Keratinocyte (primary cell): ENCODE measurements around the gene SH3BP5.

Experiments
- EZH2 ChIP-seq: IDR thresholded peaks from one replicate; pipeline ENCODE4 v1.6.1; 2012; ENCODE audit warnings: inconsistent platforms, mild to moderate bottlenecking, low read length, moderate library complexity
- TF ChIP-seq, protein P1 (sequence below), 3 experiments: IDR thresholded peaks in 1 of 3; conservative IDR thresholded peaks in 1 of 3; optimal IDR thresholded peaks in 1 of 3; 2 replicates in 2 of 3; 3 replicates in 1 of 3; pipeline versions ENCODE3 to v1.5.1; 2011; ENCODE audit warnings: low read length in 3 of 3, mild to moderate bottlenecking in 3 of 3, moderate library complexity in 2 of 3, control low read depth in 1 of 3, inconsistent platforms in 1 of 3; ENCODE audit not compliant: insufficient read depth in 2 of 3; ENCODE audit errors: extremely low read depth in 1 of 3

DNA sequence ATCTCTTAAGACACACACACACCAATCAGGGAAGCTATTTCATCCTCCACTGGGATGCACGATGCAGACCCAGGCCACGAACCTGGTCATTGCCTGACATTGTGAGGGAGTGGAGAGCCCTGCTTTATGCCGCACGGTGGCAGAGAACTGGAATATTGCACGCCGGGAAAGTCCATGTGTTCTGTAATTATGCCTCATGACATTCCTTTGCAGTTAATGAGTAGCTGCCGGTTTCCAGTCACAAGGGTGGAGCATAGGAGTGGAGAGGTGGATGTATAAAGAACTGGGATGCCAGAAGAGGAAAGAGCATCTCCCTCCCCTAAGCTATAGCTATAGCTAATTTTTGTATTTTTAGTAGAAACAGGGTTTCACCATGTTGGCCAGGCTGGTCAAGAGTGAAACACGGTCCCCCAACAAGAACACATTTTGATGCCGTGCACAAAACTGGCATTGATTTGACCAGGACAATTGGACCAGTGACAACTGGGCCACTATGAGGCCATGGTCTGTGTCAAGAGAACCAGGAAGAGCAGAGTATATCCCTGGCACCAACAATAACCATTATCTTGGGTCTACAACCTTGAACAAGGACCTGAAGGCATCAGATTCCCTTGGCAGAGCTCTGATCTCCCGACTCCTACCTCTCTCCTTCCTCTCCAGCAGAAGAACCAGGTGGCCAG is 51.4 kb downstream of the SH3BP5 start:
- no peak for TF ChIP-seq EZH2
- TF ChIP-seq, protein P1, sequence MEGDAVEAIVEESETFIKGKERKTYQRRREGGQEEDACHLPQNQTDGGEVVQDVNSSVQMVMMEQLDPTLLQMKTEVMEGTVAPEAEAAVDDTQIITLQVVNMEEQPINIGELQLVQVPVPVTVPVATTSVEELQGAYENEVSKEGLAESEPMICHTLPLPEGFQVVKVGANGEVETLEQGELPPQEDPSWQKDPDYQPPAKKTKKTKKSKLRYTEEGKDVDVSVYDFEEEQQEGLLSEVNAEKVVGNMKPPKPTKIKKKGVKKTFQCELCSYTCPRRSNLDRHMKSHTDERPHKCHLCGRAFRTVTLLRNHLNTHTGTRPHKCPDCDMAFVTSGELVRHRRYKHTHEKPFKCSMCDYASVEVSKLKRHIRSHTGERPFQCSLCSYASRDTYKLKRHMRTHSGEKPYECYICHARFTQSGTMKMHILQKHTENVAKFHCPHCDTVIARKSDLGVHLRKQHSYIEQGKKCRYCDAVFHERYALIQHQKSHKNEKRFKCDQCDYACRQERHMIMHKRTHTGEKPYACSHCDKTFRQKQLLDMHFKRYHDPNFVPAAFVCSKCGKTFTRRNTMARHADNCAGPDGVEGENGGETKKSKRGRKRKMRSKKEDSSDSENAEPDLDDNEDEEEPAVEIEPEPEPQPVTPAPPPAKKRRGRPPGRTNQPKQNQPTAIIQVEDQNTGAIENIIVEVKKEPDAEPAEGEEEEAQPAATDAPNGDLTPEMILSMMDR (optimal IDR thresholded peaks at IDR 0.05 in 1 of 3, IDR thresholded peaks at IDR 0.05 in 1 of 3, conservative IDR thresholded peaks at IDR 0.05 in 1 of 3; ENCODE audit: extremely low read depth in 1 of 3, insufficient read depth in 2 of 3, low read length in 3 of 3): no peak
